Left ventricle myocardium inferior (tissue), 1 donor: ENCODE data around the gene ADAMTSL1. TPM values are rescaled to one million over a fixed set of nuclear protein-coding genes. Genes with fewer than 3 reads are reported as not detected.

Experiments
- DNase-seq: peaks from one replicate; pipeline ENCODE4 v3.0.0-alpha.2; 2020
- H3K27ac ChIP-seq: fragments of 200-600 bp; replicated peaks from 2 replicates; pipeline ENCODE4 v1.8.0; 2021
- H3K27me3 ChIP-seq: fragments of 200-600 bp; 2 replicates; pipeline ENCODE4 v1.8.0; 2021; ENCODE audit warnings: low read depth
- H3K36me3 ChIP-seq: fragments of 200-600 bp; 2 replicates; pipeline ENCODE4 v1.8.0; 2021
- H3K4me1 ChIP-seq: fragments of 200-600 bp; 2 replicates; pipeline ENCODE4 v1.8.0; 2021
- H3K4me3 ChIP-seq: fragments of 200-600 bp; 2 replicates; pipeline ENCODE4 v1.8.0; 2021; ENCODE audit warnings: mild to moderate bottlenecking, moderate library complexity
- H3K9me3 ChIP-seq: fragments of 200-600 bp; replicated peaks from 2 replicates; pipeline ENCODE4 v1.8.0; 2021
- intact Hi-C: fragments of 100-400 bp; cut with micrococcal nuclease; formaldehyde crosslinking; loops from one replicate; pipeline ENCODE4 v1.11.0; 2022
- total RNA-seq: library from RNA; stranded (reverse); fragmentation: NEBNext Ultra II Directional; extraction: Animal tissue kit (Norgen Biotek cat#: 25700); gene quantifications from one replicate; pipeline ENCODE4 v1.2.1, GENCODE V29; 2021
- TF ChIP-seq, protein P1 (sequence below): fragments of 200-600 bp; IDR thresholded peaks from 2 replicates; pipeline ENCODE4 v1.8.0; 2021; ENCODE audit warnings: antibody characterized with exemption, mild to moderate bottlenecking, borderline replicate concordance
- donor health status: DM: no; HTN: yes; CAD: no; lungs with severe emphysema.

Gene ADAMTSL1
- total RNA-seq, 1 donor from 2014 or later, result 1.7 TPM

DNA sequence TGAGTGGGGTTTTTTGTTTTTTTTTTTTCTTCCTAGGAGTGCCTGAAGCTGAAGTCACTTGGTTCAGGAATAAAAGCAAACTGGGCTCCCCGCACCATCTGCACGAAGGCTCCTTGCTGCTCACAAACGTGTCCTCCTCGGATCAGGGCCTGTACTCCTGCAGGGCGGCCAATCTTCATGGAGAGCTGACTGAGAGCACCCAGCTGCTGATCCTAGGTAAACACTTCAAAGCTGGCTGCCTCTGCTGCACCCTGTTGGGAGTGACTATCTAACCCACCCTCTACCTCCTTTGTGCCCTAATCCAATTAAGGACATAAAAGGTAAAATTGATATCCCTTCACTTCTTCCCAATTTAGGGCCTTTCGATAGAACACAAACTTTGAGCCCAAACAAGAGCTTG is 352.3 kb downstream of the ADAMTSL1 start:
- Histone ChIP-seq H3K4me1 (peaks cover 25% of the 10 kb centered on the region), H3K4me3 (no peak overlapping the region), H3K9me3 (no peaks in the 10 kb centered on the region), H3K27ac (no peak overlapping the region), H3K36me3 (no peaks in the 10 kb centered on the region), H3K27me3 (no peaks in the 10 kb centered on the region)
- no peak for DNase-seq
- TF ChIP-seq, protein P1, sequence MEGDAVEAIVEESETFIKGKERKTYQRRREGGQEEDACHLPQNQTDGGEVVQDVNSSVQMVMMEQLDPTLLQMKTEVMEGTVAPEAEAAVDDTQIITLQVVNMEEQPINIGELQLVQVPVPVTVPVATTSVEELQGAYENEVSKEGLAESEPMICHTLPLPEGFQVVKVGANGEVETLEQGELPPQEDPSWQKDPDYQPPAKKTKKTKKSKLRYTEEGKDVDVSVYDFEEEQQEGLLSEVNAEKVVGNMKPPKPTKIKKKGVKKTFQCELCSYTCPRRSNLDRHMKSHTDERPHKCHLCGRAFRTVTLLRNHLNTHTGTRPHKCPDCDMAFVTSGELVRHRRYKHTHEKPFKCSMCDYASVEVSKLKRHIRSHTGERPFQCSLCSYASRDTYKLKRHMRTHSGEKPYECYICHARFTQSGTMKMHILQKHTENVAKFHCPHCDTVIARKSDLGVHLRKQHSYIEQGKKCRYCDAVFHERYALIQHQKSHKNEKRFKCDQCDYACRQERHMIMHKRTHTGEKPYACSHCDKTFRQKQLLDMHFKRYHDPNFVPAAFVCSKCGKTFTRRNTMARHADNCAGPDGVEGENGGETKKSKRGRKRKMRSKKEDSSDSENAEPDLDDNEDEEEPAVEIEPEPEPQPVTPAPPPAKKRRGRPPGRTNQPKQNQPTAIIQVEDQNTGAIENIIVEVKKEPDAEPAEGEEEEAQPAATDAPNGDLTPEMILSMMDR, result no peak
- intact Hi-C loops, result no loop called here

- Histone ChIP-seq H3K4me3 (no peak overlapping the region), H3K36me3 (no peaks in the 10 kb centered on the region), H3K27ac (no peak overlapping the region), H3K9me3 (no peaks in the 10 kb centered on the region), H3K27me3 (no peaks in the 10 kb centered on the region), H3K4me1 (peaks cover 18% of the 10 kb centered on the region)
- TF ChIP-seq, protein P1, result no peak
- DNase-seq, result no peak
- intact Hi-C loops, result no loop called here
Measured at GRCh38 chr9:18829066-18829465, 355.1 kb downstream of the ADAMTSL1 start.

DNA sequence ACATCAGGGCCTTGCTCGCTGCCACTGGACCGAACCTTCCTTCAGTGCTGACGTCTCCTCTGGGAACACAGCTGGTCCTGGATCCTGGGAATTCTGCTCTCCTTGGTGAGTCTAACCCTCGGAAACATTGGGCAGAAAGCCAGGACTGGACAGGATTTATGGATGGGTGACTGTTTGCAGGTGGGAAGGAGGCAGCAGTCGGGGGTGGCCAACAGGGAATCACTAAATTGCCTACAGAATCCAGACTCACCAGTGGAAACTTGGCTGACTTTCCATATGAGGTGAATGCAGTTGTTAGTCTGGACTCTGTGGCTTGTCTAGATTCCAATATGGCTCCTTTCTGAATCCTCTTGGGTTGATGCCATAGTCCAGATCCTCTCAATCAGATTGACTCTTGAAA is 355.9 kb downstream of the ADAMTSL1 start:
- Histone ChIP-seq H3K4me3 (no peak overlapping the region), H3K9me3 (no peaks in the 10 kb centered on the region), H3K36me3 (no peaks in the 10 kb centered on the region), H3K4me1 (peaks cover 15% of the 10 kb centered on the region), H3K27me3 (no peaks in the 10 kb centered on the region), H3K27ac (no peak overlapping the region)
- intact Hi-C loops, result no loop called here
- DNase-seq, result no peak
- TF ChIP-seq, protein P1, result no peak

GRCh38 chr9:18834740-18835361 is 360.9 kb downstream of the ADAMTSL1 start:
- intact Hi-C loops, result no loop called here
- no peak overlapping the region for H3K27ac ChIP-seq
- H3K9me3 ChIP-seq, result no peaks in the 10 kb centered on the region
- H3K4me1 ChIP-seq, result no peaks in the 10 kb centered on the region
- H3K27me3 ChIP-seq, result no peaks in the 10 kb centered on the region
- H3K4me3 ChIP-seq, result no peak overlapping the region
- no peak for DNase-seq
- H3K36me3 ChIP-seq, result no peaks in the 10 kb centered on the region
- TF ChIP-seq, protein P1, result no peak

- intact Hi-C loops, result no loop called here
- DNase-seq, result no peak
- Histone ChIP-seq H3K4me3 (no peak overlapping the region), H3K36me3 (no peaks in the 10 kb centered on the region), H3K4me1 (no peaks in the 10 kb centered on the region), H3K27me3 (no peaks in the 10 kb centered on the region), H3K27ac (no peak overlapping the region), H3K9me3 (no peaks in the 10 kb centered on the region)
- TF ChIP-seq, protein P1, result no peak
Measured at GRCh38 chr9:18837402-18837801, 363.4 kb downstream of the ADAMTSL1 start.
